C4-2B (cell line): Measurements from ENCODE around the gene ATP2A2.

ENCODE experiments used
- ZFX ChIP-seq: fragments of 450-650 bp; IDR thresholded peaks from 2 replicates; pipeline ENCODE4 v1.6.1; 2017
- TF ChIP-seq, protein P1 (sequence below): fragments of 450-650 bp; conservative IDR thresholded peaks from 2 replicates; pipeline ENCODE4 v1.5.1; 2017; ENCODE audit warnings: mild to moderate bottlenecking

DNA sequence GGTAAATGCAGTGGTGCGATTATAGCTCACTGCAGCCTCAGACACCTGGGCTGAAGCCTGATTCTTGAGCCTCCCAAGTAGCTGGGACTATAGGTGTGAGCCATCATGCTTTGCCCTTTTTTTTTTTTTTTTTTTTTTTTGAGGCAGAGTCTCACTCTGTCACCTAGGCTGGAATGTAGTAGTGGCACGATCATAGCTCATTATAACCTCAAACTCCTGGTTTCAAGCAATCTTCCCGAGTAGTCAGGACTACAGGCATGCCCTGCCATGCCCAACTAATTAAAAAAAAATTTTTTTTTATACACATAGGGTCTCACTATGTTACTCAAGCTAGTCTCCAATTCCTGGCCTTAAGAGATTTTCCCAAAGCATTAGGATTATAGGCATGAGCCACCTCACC lies 6.9 kb downstream of the ATP2A2 start:
- TF ChIP-seq, protein P1, sequence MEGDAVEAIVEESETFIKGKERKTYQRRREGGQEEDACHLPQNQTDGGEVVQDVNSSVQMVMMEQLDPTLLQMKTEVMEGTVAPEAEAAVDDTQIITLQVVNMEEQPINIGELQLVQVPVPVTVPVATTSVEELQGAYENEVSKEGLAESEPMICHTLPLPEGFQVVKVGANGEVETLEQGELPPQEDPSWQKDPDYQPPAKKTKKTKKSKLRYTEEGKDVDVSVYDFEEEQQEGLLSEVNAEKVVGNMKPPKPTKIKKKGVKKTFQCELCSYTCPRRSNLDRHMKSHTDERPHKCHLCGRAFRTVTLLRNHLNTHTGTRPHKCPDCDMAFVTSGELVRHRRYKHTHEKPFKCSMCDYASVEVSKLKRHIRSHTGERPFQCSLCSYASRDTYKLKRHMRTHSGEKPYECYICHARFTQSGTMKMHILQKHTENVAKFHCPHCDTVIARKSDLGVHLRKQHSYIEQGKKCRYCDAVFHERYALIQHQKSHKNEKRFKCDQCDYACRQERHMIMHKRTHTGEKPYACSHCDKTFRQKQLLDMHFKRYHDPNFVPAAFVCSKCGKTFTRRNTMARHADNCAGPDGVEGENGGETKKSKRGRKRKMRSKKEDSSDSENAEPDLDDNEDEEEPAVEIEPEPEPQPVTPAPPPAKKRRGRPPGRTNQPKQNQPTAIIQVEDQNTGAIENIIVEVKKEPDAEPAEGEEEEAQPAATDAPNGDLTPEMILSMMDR, result no peak
- TF ChIP-seq ZFX, result no peak
